ENCODE results near the gene HOXC12. TPM values are rescaled to one million over a fixed set of nuclear protein-coding genes. Genes with fewer than 3 reads are reported as not detected.

HOXC12 gene
- total RNA-seq, 1 donor: under 0.01 TPM

- DNase-seq (ENCODE audit: low read depth): no peak
- no peak overlapping the region for H3K4me3 ChIP-seq (ENCODE audit: low read depth, low read length)
- TF ChIP-seq CTCF (IDR thresholded peaks at IDR 0.05; ENCODE audit: insufficient read depth, low read depth, low read length): no peak
Observed at GRCh38 chr12:53970451-53970850, 15.7 kb downstream of the HOXC12 start.

GRCh38 chr12:53971129-53971528 is 16.4 kb downstream of the HOXC12 start:
- DNase-seq (ENCODE audit: low read depth): no peak
- H3K4me3 ChIP-seq (ENCODE audit: low read depth, low read length): no peak overlapping the region
- TF ChIP-seq CTCF (IDR thresholded peaks at IDR 0.05; ENCODE audit: insufficient read depth, low read depth, low read length): no peak

GRCh38 chr12:53971686-53972085 is 17.0 kb downstream of the HOXC12 start:
- no peak overlapping the region for H3K4me3 ChIP-seq (ENCODE audit: low read depth, low read length)
- DNase-seq (ENCODE audit: low read depth): no peak
- TF ChIP-seq CTCF (IDR thresholded peaks at IDR 0.05; ENCODE audit: insufficient read depth, low read depth, low read length): no peak

- no peak for DNase-seq (ENCODE audit: low read depth)
- TF ChIP-seq CTCF (IDR thresholded peaks at IDR 0.05; ENCODE audit: insufficient read depth, low read depth, low read length): no peak
- peak overlapping the region; percentile 61 for H3K4me3 ChIP-seq (ENCODE audit: low read depth, low read length)
Observed at GRCh38 chr12:53972152-53972702, 17.5 kb downstream of the HOXC12 start.

GRCh38 chr12:53972722-53973235 is 18.1 kb downstream of the HOXC12 start, which contains the start of gene HOXC11:
HOXC11 (plus strand) TSS chr12:53973126; CDS start chr12:53973242, 116 bp downstream.
- TF ChIP-seq CTCF (IDR thresholded peaks at IDR 0.05; ENCODE audit: insufficient read depth, low read depth, low read length): no peak
- DNase-seq (ENCODE audit: low read depth): no peak
- H3K4me3 ChIP-seq (ENCODE audit: low read depth, low read length): peak within 1 kb of the TSS; percentile 61

- no peak for DNase-seq (ENCODE audit: low read depth)
- H3K4me3 ChIP-seq (ENCODE audit: low read depth, low read length): peak overlapping the region; percentile 61
- TF ChIP-seq CTCF (IDR thresholded peaks at IDR 0.05; ENCODE audit: insufficient read depth, low read depth, low read length): no peak
Observed at GRCh38 chr12:53973236-53974042, 18.7 kb downstream of the HOXC12 start.
